Neural progenitor cell (in vitro differentiated cells): Measurements from ENCODE around the gene PGBD4. TPM values are rescaled to one million over a fixed set of nuclear protein-coding genes. Genes with fewer than 3 reads are reported as not detected.

ENCODE experiments used
- DNase-seq: peaks from one replicate; pipeline ENCODE4 v3.0.0-alpha.2; 2016; ENCODE audit warnings: low spot score
- H2AFZ ChIP-seq: fragments of 200-600 bp; sonication (generic); replicated peaks from 2 replicates; pipeline ENCODE4 v1.6.1; 2016; ENCODE audit warnings: antibody characterized with exemption
- H3F3A ChIP-seq: fragments of 200-600 bp; sonication (generic); 2 replicates; pipeline ENCODE4 v1.6.1; 2016; ENCODE audit warnings: antibody characterized with exemption, low read depth
- H3K27ac ChIP-seq: fragments of 200-600 bp; sonication (generic); 2 replicates; pipeline ENCODE4 v1.5.1; 2016; ENCODE audit warnings: mild to moderate bottlenecking
- H3K27me3 ChIP-seq: fragments of 200-600 bp; sonication (generic); 2 replicates; pipeline ENCODE4 v1.6.1; 2016; ENCODE audit warnings: mild to moderate bottlenecking, moderate library complexity
- H3K36me3 ChIP-seq: fragments of 200-600 bp; sonication (generic); 2 replicates; pipeline ENCODE4 v1.5.1; 2016
- H3K4me1 ChIP-seq: fragments of 200-600 bp; sonication (generic); 2 replicates; pipeline ENCODE4 v1.6.1; 2016; ENCODE audit warnings: mixed run types
- H3K4me2 ChIP-seq: fragments of 200-600 bp; sonication (generic); 2 replicates; pipeline ENCODE4 v1.6.1; 2016
- H3K4me3 ChIP-seq: fragments of 200-600 bp; sonication (generic); 2 replicates; pipeline ENCODE4 v1.5.1; 2016
- H3K79me2 ChIP-seq: fragments of 200-600 bp; sonication (generic); 2 replicates; pipeline ENCODE4 v1.6.1; 2016; ENCODE audit warnings: low read depth
- H3K9ac ChIP-seq: fragments of 200-600 bp; sonication (generic); 2 replicates; pipeline ENCODE4 v1.6.1; 2016
- H3K9me3 ChIP-seq: fragments of 200-600 bp; sonication (generic); 2 replicates; pipeline ENCODE4 v1.5.1; 2016; ENCODE audit warnings: low read depth
- H4K20me1 ChIP-seq: fragments of 200-600 bp; sonication (generic); 2 replicates; pipeline ENCODE4 v1.6.1; 2016; ENCODE audit warnings: low read depth
- H3K27ac Mint-ChIP-seq: 3 replicates; pipeline ENCODE4 v1.8.0; 2021; ENCODE audit warnings: mixed read lengths
- H3K27me3 Mint-ChIP-seq: 2 replicates; pipeline ENCODE4 v1.8.0; 2022; ENCODE audit warnings: low read depth, mild to moderate bottlenecking, inconsistent platforms, moderate library complexity, mixed read lengths; ENCODE audit not compliant: insufficient read depth
- H3K36me3 Mint-ChIP-seq: 3 replicates; pipeline ENCODE4 v1.8.0; 2021; ENCODE audit warnings: mixed read lengths
- H3K4me1 Mint-ChIP-seq: 3 replicates; pipeline ENCODE4 v1.8.0; 2021; ENCODE audit warnings: mixed read lengths
- H3K4me3 Mint-ChIP-seq: 3 replicates; pipeline ENCODE4 v1.8.0; 2021; ENCODE audit warnings: mild to moderate bottlenecking, moderate library complexity, mixed read lengths
- H3K9me3 Mint-ChIP-seq: 3 replicates; pipeline ENCODE4 v1.8.0; 2020; ENCODE audit warnings: mixed read lengths
- EZH2 ChIP-seq: fragments of 200-600 bp; sonication (generic); IDR thresholded peaks from 2 replicates; pipeline ENCODE4 v1.6.1; 2017; ENCODE audit warnings: antibody characterized with exemption, mild to moderate bottlenecking, moderate library complexity
- EZH2phosphoT487 ChIP-seq: fragments of 200-600 bp; sonication (generic); IDR thresholded peaks from 2 replicates; pipeline ENCODE4 v1.6.1; 2017; ENCODE audit warnings: antibody characterized with exemption
- total RNA-seq: library from RNA; depleted of rRNA; stranded (reverse); fragments of >200 nt; gene quantifications from 2 replicates; pipeline ENCODE4 v1.2.3, GENCODE V29; 2015; ENCODE audit warnings: low replicate concordance
- TF ChIP-seq, protein P1 (sequence below): fragments of 200-600 bp; sonication (generic); IDR thresholded peaks from 2 replicates; pipeline ENCODE4 v1.5.1; 2017; ENCODE audit warnings: antibody characterized with exemption, mild to moderate bottlenecking

Gene PGBD4
- total RNA-seq, 1 donor from 2014 or later, result 1.7 TPM

DNA sequence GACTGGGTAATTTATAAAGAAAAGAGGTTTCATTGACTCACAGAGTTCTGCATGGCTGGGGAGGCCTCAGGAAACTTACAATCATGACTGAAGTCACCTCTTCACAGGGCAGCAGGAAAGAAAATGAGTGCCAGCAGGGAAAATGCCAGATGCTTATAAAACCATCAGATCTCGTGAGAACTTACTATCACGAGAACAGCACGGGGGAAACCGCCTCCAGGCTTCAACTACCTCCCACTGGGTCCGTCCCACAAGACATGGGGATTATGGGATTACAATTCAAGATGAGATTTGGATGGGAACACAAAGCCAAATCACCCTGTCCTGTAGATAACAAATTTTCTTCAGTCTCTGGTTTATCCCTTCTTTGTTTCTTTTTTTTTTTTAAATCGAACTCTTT is 31.9 kb upstream of the PGBD4 start:
- no peaks in the 10 kb centered on the region for H3K4me1 ChIP-seq
- no peak overlapping the region for H3K27ac ChIP-seq
- Mint-ChIP-seq H3K4me1 (no peaks in the 10 kb centered on the region), H3K27ac (no peak overlapping the region), H3K27me3 (no peaks in the 10 kb centered on the region), H3K4me3 (no peak overlapping the region), H3K36me3 (no peaks in the 10 kb centered on the region), H3K9me3 (no peaks in the 10 kb centered on the region)
- H4K20me1 ChIP-seq, result no peaks in the 10 kb centered on the region
- no peak for TF ChIP-seq EZH2
- no peaks in the 10 kb centered on the region for H3F3A ChIP-seq
- H3K36me3 ChIP-seq, result no peaks in the 10 kb centered on the region
- peak; percentile 15 for DNase-seq
- H3K27me3 ChIP-seq, result no peaks in the 10 kb centered on the region
- no peak overlapping the region for H3K9ac ChIP-seq
- no peaks in the 10 kb centered on the region for H3K9me3 ChIP-seq
- no peak overlapping the region for H3K4me2 ChIP-seq
- H3K79me2 ChIP-seq, result no peaks in the 10 kb centered on the region
- H3K4me3 ChIP-seq, result no peak overlapping the region
- H2AFZ ChIP-seq, result no peak overlapping the region

DNA sequence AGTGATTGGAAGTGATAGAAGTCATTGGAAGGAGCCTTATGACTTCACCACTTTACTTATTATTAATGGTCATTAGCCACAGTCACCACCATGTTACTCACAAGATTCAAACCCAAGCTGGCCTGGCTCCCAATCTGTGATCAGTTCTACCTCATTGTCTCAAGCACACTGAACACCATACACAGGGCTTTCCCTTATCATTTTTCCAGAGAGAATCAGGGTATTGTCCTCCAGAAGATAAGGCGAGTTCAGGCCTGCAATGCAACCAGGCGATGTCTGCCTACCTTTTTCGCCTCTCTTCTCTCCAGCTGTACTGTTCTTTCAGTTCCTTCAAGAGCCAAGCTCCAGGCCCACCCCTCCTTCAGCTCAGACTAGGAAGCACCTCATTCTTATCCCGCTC is 25.1 kb upstream of the PGBD4 start:
- Histone ChIP-seq H3K27ac (no peak overlapping the region), H3K9ac (no peak overlapping the region), H3K36me3 (no peaks in the 10 kb centered on the region), H3F3A (no peaks in the 10 kb centered on the region), H3K4me3 (no peak overlapping the region), H3K4me1 (no peaks in the 10 kb centered on the region), H2AFZ (no peak overlapping the region), H3K4me2 (no peak overlapping the region), H4K20me1 (no peaks in the 10 kb centered on the region), H3K9me3 (no peaks in the 10 kb centered on the region), H3K27me3 (no peaks in the 10 kb centered on the region), H3K79me2 (no peaks in the 10 kb centered on the region)
- Mint-ChIP-seq H3K27me3 (no peaks in the 10 kb centered on the region), H3K27ac (no peak overlapping the region), H3K4me1 (no peaks in the 10 kb centered on the region), H3K9me3 (no peaks in the 10 kb centered on the region), H3K4me3 (no peak overlapping the region), H3K36me3 (no peaks in the 10 kb centered on the region)
- no peak for DNase-seq
- no peak for TF ChIP-seq EZH2phosphoT487
- TF ChIP-seq EZH2, result no peak
- TF ChIP-seq, protein P1, sequence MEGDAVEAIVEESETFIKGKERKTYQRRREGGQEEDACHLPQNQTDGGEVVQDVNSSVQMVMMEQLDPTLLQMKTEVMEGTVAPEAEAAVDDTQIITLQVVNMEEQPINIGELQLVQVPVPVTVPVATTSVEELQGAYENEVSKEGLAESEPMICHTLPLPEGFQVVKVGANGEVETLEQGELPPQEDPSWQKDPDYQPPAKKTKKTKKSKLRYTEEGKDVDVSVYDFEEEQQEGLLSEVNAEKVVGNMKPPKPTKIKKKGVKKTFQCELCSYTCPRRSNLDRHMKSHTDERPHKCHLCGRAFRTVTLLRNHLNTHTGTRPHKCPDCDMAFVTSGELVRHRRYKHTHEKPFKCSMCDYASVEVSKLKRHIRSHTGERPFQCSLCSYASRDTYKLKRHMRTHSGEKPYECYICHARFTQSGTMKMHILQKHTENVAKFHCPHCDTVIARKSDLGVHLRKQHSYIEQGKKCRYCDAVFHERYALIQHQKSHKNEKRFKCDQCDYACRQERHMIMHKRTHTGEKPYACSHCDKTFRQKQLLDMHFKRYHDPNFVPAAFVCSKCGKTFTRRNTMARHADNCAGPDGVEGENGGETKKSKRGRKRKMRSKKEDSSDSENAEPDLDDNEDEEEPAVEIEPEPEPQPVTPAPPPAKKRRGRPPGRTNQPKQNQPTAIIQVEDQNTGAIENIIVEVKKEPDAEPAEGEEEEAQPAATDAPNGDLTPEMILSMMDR, result no peak

DNA sequence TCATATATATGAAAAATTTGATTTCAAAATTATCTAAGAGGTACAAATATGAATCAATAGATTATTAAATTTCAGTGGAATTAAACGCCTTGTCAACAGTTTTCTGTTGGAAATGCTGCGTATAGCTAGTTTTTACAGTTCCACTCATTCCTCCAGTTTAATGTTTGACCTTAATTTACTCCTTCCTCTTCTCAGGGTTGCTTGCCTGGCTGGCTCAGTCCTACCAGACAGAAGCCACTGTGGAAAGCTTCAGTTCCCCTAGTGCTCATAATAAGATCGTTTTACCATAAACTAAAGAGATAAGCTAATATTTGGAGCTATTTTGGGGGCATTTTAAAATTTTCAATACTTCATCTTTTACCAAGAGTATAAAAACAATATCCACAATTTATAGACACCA is 23.0 kb upstream of the PGBD4 start:
- TF ChIP-seq EZH2 (no peak), EZH2phosphoT487 (no peak)
- TF ChIP-seq, protein P1, result no peak
- Histone ChIP-seq H3K9me3 (no peaks in the 10 kb centered on the region), H3K4me3 (no peak overlapping the region), H3K9ac (no peak overlapping the region), H3K36me3 (no peaks in the 10 kb centered on the region), H3F3A (no peaks in the 10 kb centered on the region), H4K20me1 (no peaks in the 10 kb centered on the region), H2AFZ (no peak overlapping the region), H3K79me2 (no peaks in the 10 kb centered on the region), H3K4me2 (no peak overlapping the region), H3K27ac (no peak overlapping the region), H3K27me3 (no peaks in the 10 kb centered on the region), H3K4me1 (no peaks in the 10 kb centered on the region)
- peaks cover 4% of the 10 kb centered on the region for H3K36me3 Mint-ChIP-seq
- no peak overlapping the region for H3K27ac Mint-ChIP-seq
- H3K4me1 Mint-ChIP-seq, result no peaks in the 10 kb centered on the region
- H3K9me3 Mint-ChIP-seq, result no peaks in the 10 kb centered on the region
- no peak for DNase-seq
- no peak overlapping the region for H3K4me3 Mint-ChIP-seq
- no peaks in the 10 kb centered on the region for H3K27me3 Mint-ChIP-seq

DNA sequence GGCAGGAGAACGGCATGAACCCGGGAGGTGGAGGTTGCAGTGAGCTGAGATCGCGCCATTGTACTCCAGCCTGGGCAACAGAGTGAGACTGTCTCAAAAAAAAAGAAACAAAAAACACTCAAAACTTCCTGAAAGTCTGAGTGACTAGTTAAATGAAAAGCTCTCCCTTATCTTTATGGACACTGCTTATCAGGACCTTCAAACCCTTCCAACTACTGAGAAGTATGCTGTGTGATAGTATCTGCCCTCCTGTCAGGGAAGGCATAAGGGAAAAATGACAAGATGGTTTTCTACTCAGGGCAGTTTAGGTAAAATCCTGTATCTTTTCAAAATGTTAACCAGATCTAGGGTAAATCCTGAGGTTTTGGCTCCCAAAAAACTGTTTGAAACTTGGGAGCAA is 22.0 kb upstream of the PGBD4 start:
- Histone ChIP-seq H3K4me1 (no peaks in the 10 kb centered on the region), H4K20me1 (no peaks in the 10 kb centered on the region), H3K4me2 (no peak overlapping the region), H3K27me3 (no peaks in the 10 kb centered on the region), H3K4me3 (no peak overlapping the region), H3K27ac (no peak overlapping the region), H3K79me2 (no peaks in the 10 kb centered on the region), H3K36me3 (no peaks in the 10 kb centered on the region), H3K9ac (no peak overlapping the region), H3F3A (no peaks in the 10 kb centered on the region), H2AFZ (no peak overlapping the region), H3K9me3 (no peaks in the 10 kb centered on the region)
- Mint-ChIP-seq H3K4me3 (no peak overlapping the region), H3K36me3 (peaks cover 4% of the 10 kb centered on the region), H3K9me3 (no peaks in the 10 kb centered on the region), H3K27me3 (no peaks in the 10 kb centered on the region), H3K27ac (no peak overlapping the region), H3K4me1 (no peaks in the 10 kb centered on the region)
- no peak for DNase-seq
- TF ChIP-seq, protein P1, result no peak
- TF ChIP-seq EZH2 (no peak), EZH2phosphoT487 (no peak)
